Naive thymus-derived CD4-positive, alpha-beta T cell (primary cell): Measurements from ENCODE around the gene TBX4. TPM values are rescaled to one million over a fixed set of nuclear protein-coding genes. Genes with fewer than 3 reads are reported as not detected.
"Not testable (repeated sequence)": the region's sequence is repeated elsewhere in the genome, so short reads cannot be mapped to it uniquely, and the experiment has no call there.

ENCODE experiments used
- ATAC-seq: fragments of 150-1000 bp; cut with Tn5 transposase; 2 replicates; pipeline ENCODE4 v1.10.0; 2021; ENCODE audit warnings: mild to moderate bottlenecking, moderate library complexity
- CTCF ChIA-PET: fragments of 350-600 bp; sonication (Branson Sonifier 250); formaldehyde crosslinking; loops from one replicate; lab custom pipeline; 2021; ENCODE audit warnings: antibody characterized with exemption; lab: Charles Lee
- POLR2A ChIA-PET: fragments of 350-600 bp; sonication (Branson Sonifier 250); formaldehyde crosslinking; loops from one replicate; lab custom pipeline; 2021; ENCODE audit warnings: antibody characterized with exemption, inconsistent platforms; lab: Charles Lee
- DNase-seq, 9 donors: peaks; one replicate each; pipeline versions ENCODE4 v3.0.0 to v3.0.0-alpha.2; 2020 to 2022; ENCODE audit warnings: mixed read lengths in 1 of 9
- H3K27ac ChIP-seq: one replicate; pipeline ENCODE4 v1.7.0; 2013; ENCODE audit warnings: mild to moderate bottlenecking, low read depth, low read length, moderate library complexity
- H3K27me3 ChIP-seq, 2 donors: one replicate each; pipeline ENCODE4 v1.7.0; 2013; ENCODE audit warnings: low read length in 2 of 2, mild to moderate bottlenecking in 2 of 2, moderate library complexity in 2 of 2; ENCODE audit not compliant: control insufficient read depth in 2 of 2, insufficient read depth in 2 of 2
- H3K36me3 ChIP-seq, 3 experiments: 1 replicate in 2 of 3; 2 replicates in 1 of 3; pipeline ENCODE4 v1.7.0; 2013; ENCODE audit warnings: low read length in 3 of 3, mild to moderate bottlenecking in 3 of 3, moderate library complexity in 1 of 3; ENCODE audit not compliant: insufficient read depth in 3 of 3, control insufficient read depth in 2 of 3
- H3K4me1 ChIP-seq, 2 donors: one replicate each; pipeline ENCODE4 v1.7.0; 2013; ENCODE audit warnings: low read length in 2 of 2, mild to moderate bottlenecking in 2 of 2, moderate library complexity in 1 of 2; ENCODE audit not compliant: control insufficient read depth in 2 of 2, insufficient read depth in 2 of 2
- H3K4me3 ChIP-seq: 2 replicates; pipeline ENCODE4 v1.7.0; 2013; ENCODE audit warnings: mild to moderate bottlenecking, low read length
- H3K9me3 ChIP-seq, 3 experiments: 1 replicate in 2 of 3; 2 replicates in 1 of 3; pipeline ENCODE4 v1.7.0; 2013; ENCODE audit warnings: low read length in 3 of 3; ENCODE audit not compliant: control insufficient read depth in 2 of 3
- H3K27ac Mint-ChIP-seq, 9 donors: one replicate each; pipeline ENCODE4 v1.8.0; 2020 to 2022; ENCODE audit warnings: mixed read lengths in 9 of 9, mild to moderate bottlenecking in 8 of 9, moderate library complexity in 5 of 9, inconsistent platforms in 2 of 9
- H3K27me3 Mint-ChIP-seq, 5 donors: one replicate each; pipeline ENCODE4 v1.8.0; 2021 to 2022; ENCODE audit warnings: mixed read lengths in 5 of 5, mild to moderate bottlenecking in 1 of 5
- H3K36me3 Mint-ChIP-seq, 5 donors: one replicate each; pipeline ENCODE4 v1.8.0; 2020 to 2022; ENCODE audit warnings: mixed read lengths in 5 of 5, mild to moderate bottlenecking in 3 of 5, inconsistent platforms in 1 of 5
- H3K4me1 Mint-ChIP-seq, 7 donors: one replicate each; pipeline ENCODE4 v1.8.0; 2020 to 2022; ENCODE audit warnings: mixed read lengths in 7 of 7, mild to moderate bottlenecking in 3 of 7, inconsistent platforms in 1 of 7
- H3K4me3 Mint-ChIP-seq, 10 donors: one replicate each; pipeline ENCODE4 v1.8.0; 2020 to 2022; ENCODE audit warnings: mild to moderate bottlenecking in 10 of 10, mixed read lengths in 10 of 10, moderate library complexity in 6 of 10, inconsistent platforms in 2 of 10
- H3K9me3 Mint-ChIP-seq, 11 donors: one replicate each; pipeline ENCODE4 v1.8.0; 2020 to 2022; ENCODE audit warnings: mixed read lengths in 11 of 11, mild to moderate bottlenecking in 4 of 11, inconsistent platforms in 1 of 11, moderate library complexity in 1 of 11
- intact Hi-C, 2 donors: fragments of 100-400 bp; cut with micrococcal nuclease; formaldehyde crosslinking; loops; one replicate each; pipeline ENCODE4 v1.15.1; 2023
- polyA plus RNA-seq, 2 donors: library from polyadenylated mRNA; unstranded; fragments of 300-500 nt; fragmentation: Illumina TruSeq; gene quantifications; one replicate each; pipeline ENCODE4 v1.2.3, GENCODE V29; 2021
- total RNA-seq, 6 experiments: library from RNA in 5 of 6; stranded (reverse) in 5 of 6; gene quantifications; 1 replicate in 5 of 6; 2 replicates in 1 of 6; pipeline ENCODE4 v1.2.3 and lab custom pipeline; 2021 to 2026

Gene TBX4
- total and polyA plus RNA-seq, 7 experiments from 2014 or later = not detected

GRCh38 chr17:61429274-61429673 is 22.9 kb upstream of the TBX4 start:
- Histone ChIP-seq H3K4me3 (no peak overlapping the region), H3K27me3 (no peaks in the 10 kb centered on the region), H3K36me3 (no peaks in the 10 kb centered on the region), H3K9me3 (no peaks in the 10 kb centered on the region), H3K4me1 (no peaks in the 10 kb centered on the region), H3K27ac (no peak overlapping the region)
- Mint-ChIP-seq H3K27me3 (peaks cover 20 to 37% (median 28%) of the 10 kb centered on the region in 5 donors), H3K4me3 (no peak overlapping the region), H3K4me1 (no peaks in the 10 kb centered on the region), H3K27ac (no peak overlapping the region), H3K36me3 (peaks cover 0 to 5% (median 0%) of the 10 kb centered on the region in 5 donors), H3K9me3 (no peaks in the 10 kb centered on the region)
- ChIA-PET CTCF (no interaction called here), POLR2A (no interaction called here)
- ATAC-seq = no peak
- DNase-seq = no peak
- intact Hi-C loops = no loop called here

DNA sequence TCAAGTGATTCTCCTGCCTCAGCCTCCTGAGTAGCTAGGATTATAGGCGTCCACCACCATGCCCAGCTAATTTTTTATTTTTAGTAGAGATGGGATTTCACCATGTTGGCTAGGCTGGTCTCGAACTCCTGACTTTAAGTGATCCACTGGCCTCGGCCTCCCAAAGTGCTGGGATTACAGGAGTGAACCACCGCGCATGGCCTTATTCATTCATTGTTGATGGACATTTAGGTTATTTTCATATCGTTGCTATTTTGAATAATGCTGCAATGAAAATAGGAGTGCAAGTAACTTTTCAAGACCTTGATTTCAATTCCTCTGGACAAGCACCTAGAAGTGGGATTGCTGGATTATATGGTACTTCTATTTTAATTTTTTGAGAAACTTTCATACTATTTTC is 22.4 kb upstream of the TBX4 start:
- ATAC-seq, H3K27me3 ChIP-seq, DNase-seq, H3K27ac Mint-ChIP-seq, H3K9me3 Mint-ChIP-seq, H3K4me3 Mint-ChIP-seq, H3K9me3 ChIP-seq, H3K36me3 Mint-ChIP-seq, intact Hi-C loops, H3K36me3 ChIP-seq, CTCF ChIA-PET, POLR2A ChIA-PET, H3K4me3 ChIP-seq, H3K4me1 ChIP-seq, H3K4me1 Mint-ChIP-seq, H3K27ac ChIP-seq: not testable (repeated sequence)
- H3K27me3 Mint-ChIP-seq = peaks cover 18 to 40% (median 25%) of the 10 kb centered on the region in 5 donors

- Histone ChIP-seq H3K27me3 (no peaks in the 10 kb centered on the region), H3K27ac (no peak overlapping the region), H3K36me3 (no peaks in the 10 kb centered on the region), H3K4me1 (no peaks in the 10 kb centered on the region), H3K4me3 (no peak overlapping the region), H3K9me3 (peaks cover 0 to 4% (median 0%) of the 10 kb centered on the region in 3 experiments)
- ATAC-seq = no peak
- peaks cover 0 to 5% (median 0%) of the 10 kb centered on the region in 5 donors for H3K36me3 Mint-ChIP-seq
- peaks cover 0 to 18% (median 4%) of the 10 kb centered on the region in 11 donors for H3K9me3 Mint-ChIP-seq
- peaks cover 18 to 46% (median 28%) of the 10 kb centered on the region in 5 donors for H3K27me3 Mint-ChIP-seq
- no peak overlapping the region for H3K4me3 Mint-ChIP-seq
- no peaks in the 10 kb centered on the region for H3K4me1 Mint-ChIP-seq
- no peak overlapping the region for H3K27ac Mint-ChIP-seq
- intact Hi-C loops = no loop called here
- no peak for DNase-seq
- CTCF ChIA-PET = no interaction called here
- POLR2A ChIA-PET = interaction anchor here (0.7 kb wide), 1 partner anchor 12 kb away, joined by 3 read pairs; no protein-coding TSS in a partner anchor
These were observed 20.5 kb upstream of the TBX4 start for GRCh38 chr17:61431594-61432311.

DNA sequence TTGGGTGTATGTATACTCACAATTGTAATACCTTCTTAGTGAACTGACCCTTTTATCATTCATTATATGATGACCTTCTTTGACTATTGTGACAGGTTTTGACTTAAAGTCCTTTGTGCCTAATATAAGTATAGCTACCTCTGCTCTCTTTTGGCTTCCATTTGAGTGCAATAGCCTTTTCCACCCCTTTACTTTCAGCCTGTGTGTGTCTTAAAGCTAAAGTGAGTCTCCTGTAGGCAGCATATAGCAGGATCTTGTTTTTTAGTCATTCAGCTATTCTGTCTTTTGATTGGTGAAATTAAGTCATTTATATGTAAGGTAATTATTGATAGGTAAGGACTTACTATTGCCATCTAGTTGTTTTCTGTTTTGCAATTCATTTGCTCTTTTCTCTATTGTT is 15.9 kb upstream of the TBX4 start:
- H3K4me1 ChIP-seq = no peaks in the 10 kb centered on the region
- no peaks in the 10 kb centered on the region for H3K36me3 ChIP-seq
- DNase-seq (no peak), ATAC-seq (no peak)
- CTCF ChIA-PET = no interaction called here
- peaks cover 0 to 5% of the 10 kb centered on the region in 2 donors for H3K27me3 ChIP-seq
- Mint-ChIP-seq H3K27ac (no peak overlapping the region), H3K9me3 (peaks cover 11 to 55% (median 21%) of the 10 kb centered on the region in 11 donors), H3K27me3 (peaks cover 40 to 63% (median 57%) of the 10 kb centered on the region in 5 donors), H3K4me3 (no peak overlapping the region), H3K4me1 (peaks cover 0 to 4% (median 0%) of the 10 kb centered on the region in 7 donors), H3K36me3 (peaks cover 0 to 24% (median 4%) of the 10 kb centered on the region in 5 donors)
- peaks cover 0 to 9% (median 0%) of the 10 kb centered on the region in 3 experiments for H3K9me3 ChIP-seq
- POLR2A ChIA-PET = no interaction called here
- intact Hi-C loops = no loop called here
- no peak overlapping the region for H3K4me3 ChIP-seq
- no peak overlapping the region for H3K27ac ChIP-seq

GRCh38 chr17:61436995-61437704 is 15.1 kb upstream of the TBX4 start:
- Histone ChIP-seq H3K27ac (no peak overlapping the region), H3K9me3 (peaks cover 0 to 9% (median 0%) of the 10 kb centered on the region in 3 experiments), H3K27me3 (peaks cover 0 to 5% of the 10 kb centered on the region in 2 donors), H3K4me3 (no peak overlapping the region), H3K4me1 (no peaks in the 10 kb centered on the region), H3K36me3 (no peaks in the 10 kb centered on the region)
- intact Hi-C loops = no loop called here
- Mint-ChIP-seq H3K36me3 (peaks cover 0 to 28% (median 8%) of the 10 kb centered on the region in 5 donors), H3K9me3 (peaks cover 11 to 55% (median 22%) of the 10 kb centered on the region in 11 donors), H3K4me1 (peaks cover 0 to 4% (median 0%) of the 10 kb centered on the region in 7 donors), H3K27ac (no peak overlapping the region), H3K27me3 (peaks cover 46 to 66% (median 59%) of the 10 kb centered on the region in 5 donors), H3K4me3 (no peak overlapping the region)
- ATAC-seq (no peak), DNase-seq (no peak)
- ChIA-PET POLR2A (no interaction called here), CTCF (no interaction called here)

DNA sequence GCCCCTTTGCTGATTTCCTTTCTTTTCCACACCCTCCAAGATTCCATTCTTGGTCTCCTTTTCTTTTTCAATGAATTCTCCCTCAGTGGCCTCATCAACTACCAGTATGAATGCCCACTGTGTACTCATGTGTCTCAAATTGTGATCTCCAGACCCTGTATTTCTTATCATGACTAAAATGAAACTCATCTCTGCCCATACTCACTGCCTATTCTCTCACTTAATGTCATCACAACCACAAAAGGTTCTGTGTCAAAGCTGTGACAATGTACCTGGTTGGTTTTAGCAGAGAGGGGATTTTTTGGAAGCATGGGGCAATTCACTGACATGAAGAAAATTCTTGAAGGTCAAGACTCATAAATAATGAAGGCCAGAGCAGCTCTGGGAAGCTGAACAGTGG is 11.5 kb upstream of the TBX4 start:
- ATAC-seq = no peak
- Histone ChIP-seq H3K4me3 (no peak overlapping the region), H3K4me1 (no peaks in the 10 kb centered on the region), H3K36me3 (no peaks in the 10 kb centered on the region), H3K27me3 (peaks cover 0 to 5% of the 10 kb centered on the region in 2 donors), H3K27ac (no peak overlapping the region), H3K9me3 (peaks cover 0 to 9% (median 0%) of the 10 kb centered on the region in 3 experiments)
- Mint-ChIP-seq H3K27me3 (peaks cover 46 to 82% (median 58%) of the 10 kb centered on the region in 5 donors), H3K4me1 (peaks cover 0 to 4% (median 0%) of the 10 kb centered on the region in 7 donors), H3K4me3 (no peak overlapping the region), H3K36me3 (peaks cover 0 to 35% (median 8%) of the 10 kb centered on the region in 5 donors), H3K9me3 (peaks cover 11 to 47% (median 22%) of the 10 kb centered on the region in 11 donors), H3K27ac (no peak overlapping the region)
- CTCF ChIA-PET = no interaction called here
- POLR2A ChIA-PET = no interaction called here
- intact Hi-C loops = no loop called here
- no peak for DNase-seq
